ENCODE results near the gene TAGLN.

DNA sequence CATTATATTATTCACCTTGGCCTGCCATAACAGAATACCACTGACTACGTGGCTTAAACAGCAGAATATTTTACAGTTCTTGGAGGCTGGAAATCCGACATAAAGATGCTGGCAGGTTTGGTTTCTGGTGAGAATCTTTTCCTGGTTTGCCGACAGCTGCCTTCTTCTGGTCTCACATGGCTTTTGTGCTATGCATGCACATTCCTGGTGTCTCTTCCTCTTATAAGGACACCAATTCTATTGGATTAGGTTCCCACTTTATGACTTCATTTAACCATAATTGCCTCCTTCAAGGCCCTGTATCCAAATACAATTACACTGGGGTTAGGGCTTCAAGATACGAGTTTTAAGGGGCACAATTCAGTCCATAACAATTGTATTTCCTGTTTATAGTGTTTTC, 50.4 kb downstream of the TAGLN start:
- no peak for TF ChIP-seq KAT7 (CRISPR knock-in tag; IDR thresholded peaks at IDR 0.05; ENCODE audit: borderline replicate concordance)
- no peak for TF ChIP-seq TCF7 (CRISPR knock-in tag; IDR thresholded peaks at IDR 0.05; ENCODE audit: low read depth)
- TF ChIP-seq NR3C1 (CRISPR knock-in tag; conservative IDR thresholded peaks at IDR 0.05; ENCODE audit: low read depth), result no peak
- TF ChIP-seq, protein P1, sequence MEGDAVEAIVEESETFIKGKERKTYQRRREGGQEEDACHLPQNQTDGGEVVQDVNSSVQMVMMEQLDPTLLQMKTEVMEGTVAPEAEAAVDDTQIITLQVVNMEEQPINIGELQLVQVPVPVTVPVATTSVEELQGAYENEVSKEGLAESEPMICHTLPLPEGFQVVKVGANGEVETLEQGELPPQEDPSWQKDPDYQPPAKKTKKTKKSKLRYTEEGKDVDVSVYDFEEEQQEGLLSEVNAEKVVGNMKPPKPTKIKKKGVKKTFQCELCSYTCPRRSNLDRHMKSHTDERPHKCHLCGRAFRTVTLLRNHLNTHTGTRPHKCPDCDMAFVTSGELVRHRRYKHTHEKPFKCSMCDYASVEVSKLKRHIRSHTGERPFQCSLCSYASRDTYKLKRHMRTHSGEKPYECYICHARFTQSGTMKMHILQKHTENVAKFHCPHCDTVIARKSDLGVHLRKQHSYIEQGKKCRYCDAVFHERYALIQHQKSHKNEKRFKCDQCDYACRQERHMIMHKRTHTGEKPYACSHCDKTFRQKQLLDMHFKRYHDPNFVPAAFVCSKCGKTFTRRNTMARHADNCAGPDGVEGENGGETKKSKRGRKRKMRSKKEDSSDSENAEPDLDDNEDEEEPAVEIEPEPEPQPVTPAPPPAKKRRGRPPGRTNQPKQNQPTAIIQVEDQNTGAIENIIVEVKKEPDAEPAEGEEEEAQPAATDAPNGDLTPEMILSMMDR (IDR thresholded peaks at IDR 0.05), result no peak
- TF ChIP-seq, protein P2, sequence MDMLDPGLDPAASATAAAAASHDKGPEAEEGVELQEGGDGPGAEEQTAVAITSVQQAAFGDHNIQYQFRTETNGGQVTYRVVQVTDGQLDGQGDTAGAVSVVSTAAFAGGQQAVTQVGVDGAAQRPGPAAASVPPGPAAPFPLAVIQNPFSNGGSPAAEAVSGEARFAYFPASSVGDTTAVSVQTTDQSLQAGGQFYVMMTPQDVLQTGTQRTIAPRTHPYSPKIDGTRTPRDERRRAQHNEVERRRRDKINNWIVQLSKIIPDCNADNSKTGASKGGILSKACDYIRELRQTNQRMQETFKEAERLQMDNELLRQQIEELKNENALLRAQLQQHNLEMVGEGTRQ (CRISPR knock-in tag; IDR thresholded peaks at IDR 0.05), result no peak
- TF ChIP-seq FOXP1 (CRISPR knock-in tag; IDR thresholded peaks at IDR 0.05; ENCODE audit: borderline replicate concordance), result no peak
- TF ChIP-seq SMAD3 (CRISPR knock-in tag; IDR thresholded peaks at IDR 0.05; ENCODE audit: borderline replicate concordance), result no peak
- TF ChIP-seq, protein P3, sequence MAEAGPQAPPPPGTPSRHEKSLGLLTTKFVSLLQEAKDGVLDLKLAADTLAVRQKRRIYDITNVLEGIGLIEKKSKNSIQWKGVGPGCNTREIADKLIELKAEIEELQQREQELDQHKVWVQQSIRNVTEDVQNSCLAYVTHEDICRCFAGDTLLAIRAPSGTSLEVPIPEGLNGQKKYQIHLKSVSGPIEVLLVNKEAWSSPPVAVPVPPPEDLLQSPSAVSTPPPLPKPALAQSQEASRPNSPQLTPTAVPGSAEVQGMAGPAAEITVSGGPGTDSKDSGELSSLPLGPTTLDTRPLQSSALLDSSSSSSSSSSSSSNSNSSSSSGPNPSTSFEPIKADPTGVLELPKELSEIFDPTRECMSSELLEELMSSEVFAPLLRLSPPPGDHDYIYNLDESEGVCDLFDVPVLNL (CRISPR knock-in tag; IDR thresholded peaks at IDR 0.05; ENCODE audit: borderline replicate concordance, low read depth), result no peak
- TF ChIP-seq ZNF121 (CRISPR knock-in tag; IDR thresholded peaks at IDR 0.05), result no peak
- no peak for TF ChIP-seq SP1 (CRISPR knock-in tag; conservative IDR thresholded peaks at IDR 0.05)

All from WTC11 (cell line).